ENCODE measurements around the gene KDM4B.

KDM4B gene

DNA sequence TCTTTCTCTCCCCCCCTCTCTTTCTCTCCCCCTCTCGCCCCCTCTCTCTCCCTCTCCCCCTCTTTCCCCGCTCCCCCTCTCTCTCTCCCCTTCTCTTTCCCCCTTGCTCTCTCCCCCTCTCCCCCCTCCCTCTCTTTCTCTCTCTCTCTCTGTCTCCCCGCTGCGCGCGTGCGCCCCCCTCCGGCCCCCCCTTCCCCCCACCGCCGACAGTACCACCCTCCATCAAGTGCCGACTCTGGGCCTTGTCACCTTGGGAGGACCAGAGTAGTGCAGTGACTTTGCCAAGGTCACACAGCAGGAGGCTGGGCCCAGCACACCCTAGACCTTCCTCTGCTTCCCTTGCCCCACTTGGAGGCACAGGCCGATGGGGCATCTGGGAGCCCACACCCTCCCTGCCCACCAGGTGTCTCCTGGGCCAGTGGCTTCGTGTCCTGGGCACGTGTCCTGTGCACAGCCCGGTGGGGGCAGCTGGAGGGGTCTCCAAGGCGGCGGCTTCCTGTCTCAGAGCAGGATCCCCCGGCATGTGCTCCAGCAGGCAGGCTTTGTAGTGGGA, 121.6 kb downstream of the KDM4B start:
- Histone ChIP-seq H3K27me3 (replicated peaks; ENCODE audit: control insufficient read depth, insufficient read depth, low read length) (no peaks in the 10 kb centered on the region), H3K9me3 (ENCODE audit: control insufficient read depth, low read length) (no peaks in the 10 kb centered on the region), H3K4me1 (ENCODE audit: control insufficient read depth, insufficient read depth, low read length) (peaks cover 23% of the 10 kb centered on the region), H3K9ac (ENCODE audit: low read length) (peak overlapping the region; percentile 52), H3K36me3 (ENCODE audit: control insufficient read depth, insufficient read depth, low read length, severe bottlenecking) (peaks cover 32% of the 10 kb centered on the region), H3K4me3 (ENCODE audit: low read length) (peak overlapping the region; percentile 1)
- DNase-seq (ENCODE audit: low read depth), result no peak

DNA sequence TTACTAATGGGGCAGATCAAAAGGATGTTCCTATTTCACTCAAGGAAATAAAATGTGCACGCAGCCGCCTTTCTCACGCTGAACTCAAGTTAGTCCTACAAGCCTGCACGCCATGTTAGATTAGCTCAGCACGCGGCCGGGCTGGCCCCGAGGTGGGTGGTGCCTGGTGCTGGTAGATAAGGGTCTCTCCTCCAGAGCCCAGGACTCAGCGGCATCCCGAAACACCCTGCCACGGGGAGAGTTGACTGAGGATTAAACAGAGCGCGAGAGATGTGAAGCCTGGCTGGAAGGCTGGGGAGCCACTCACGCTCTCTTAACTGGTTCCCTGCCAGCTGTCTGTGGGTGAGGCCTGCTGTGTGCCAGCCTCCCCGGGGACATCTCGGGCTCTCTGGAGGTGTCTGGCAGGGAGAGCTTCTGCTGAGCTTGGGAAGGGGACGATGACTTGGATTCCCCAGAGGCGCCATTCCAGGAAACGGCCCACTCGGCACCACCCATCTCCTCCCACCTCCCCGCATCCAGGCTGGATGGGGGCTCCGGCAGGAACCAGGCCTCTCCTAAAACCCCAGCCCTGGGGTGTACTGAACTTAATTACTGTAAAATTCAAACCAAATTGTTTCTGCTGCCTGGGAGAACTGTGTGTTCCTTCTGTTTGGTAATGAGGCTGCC, 122.2 kb downstream of the KDM4B start:
- DNase-seq (ENCODE audit: low read depth), result peak; percentile 46
- peak overlapping the region; percentile 1 for H3K4me3 ChIP-seq (ENCODE audit: low read length)
- peak overlapping the region; percentile 52 for H3K9ac ChIP-seq (ENCODE audit: low read length)
- peaks cover 23% of the 10 kb centered on the region for H3K4me1 ChIP-seq (ENCODE audit: control insufficient read depth, insufficient read depth, low read length)
- H3K9me3 ChIP-seq (ENCODE audit: control insufficient read depth, low read length), result no peaks in the 10 kb centered on the region
- H3K27me3 ChIP-seq (replicated peaks; ENCODE audit: control insufficient read depth, insufficient read depth, low read length), result no peaks in the 10 kb centered on the region
- peaks cover 32% of the 10 kb centered on the region for H3K36me3 ChIP-seq (ENCODE audit: control insufficient read depth, insufficient read depth, low read length, severe bottlenecking)

DNA sequence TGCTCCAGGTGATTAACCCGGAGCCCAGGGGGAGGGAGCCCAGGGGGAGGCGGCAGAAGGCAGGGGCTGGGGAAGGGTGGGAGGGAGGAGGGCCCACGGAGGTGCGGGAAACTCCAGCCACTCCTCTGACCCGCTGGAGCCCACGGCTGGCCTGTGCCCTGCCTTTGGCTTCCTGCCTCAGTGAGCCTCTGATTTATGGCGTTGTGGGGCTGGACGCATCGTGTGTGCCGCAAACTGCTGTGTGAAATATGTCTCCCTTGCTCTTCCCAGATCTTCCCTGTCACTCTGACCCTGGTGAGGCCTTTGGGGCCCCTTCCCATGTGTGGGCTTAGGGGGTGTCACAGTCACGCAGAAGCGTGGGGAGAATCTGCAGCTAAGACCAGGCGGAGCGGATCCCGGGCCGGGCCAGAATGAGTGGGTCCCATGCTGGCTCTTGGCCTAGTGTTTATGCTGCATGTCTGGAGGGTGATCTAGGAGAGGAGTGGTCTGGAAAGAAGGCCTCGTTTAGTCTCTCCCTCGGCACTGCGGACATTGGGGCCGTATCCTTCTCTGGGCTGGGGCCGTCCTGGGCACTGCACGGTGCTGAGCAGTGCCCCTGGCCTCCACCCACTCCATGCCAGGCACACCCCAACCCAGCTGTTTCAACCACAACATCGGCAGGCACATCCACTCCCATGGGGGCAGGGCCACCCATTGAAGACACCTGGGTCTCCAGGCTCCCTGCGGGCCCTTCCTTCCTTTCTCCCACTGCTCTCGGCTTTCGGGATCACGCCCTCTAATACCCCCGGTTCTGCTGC, 123.0 kb downstream of the KDM4B start:
- Histone ChIP-seq H3K9me3 (ENCODE audit: control insufficient read depth, low read length) (no peaks in the 10 kb centered on the region), H3K27me3 (replicated peaks; ENCODE audit: control insufficient read depth, insufficient read depth, low read length) (no peaks in the 10 kb centered on the region), H3K4me3 (ENCODE audit: low read length) (no peak overlapping the region), H3K36me3 (ENCODE audit: control insufficient read depth, insufficient read depth, low read length, severe bottlenecking) (peaks cover 27% of the 10 kb centered on the region), H3K9ac (ENCODE audit: low read length) (peak overlapping the region; percentile 52), H3K4me1 (ENCODE audit: control insufficient read depth, insufficient read depth, low read length) (peaks cover 23% of the 10 kb centered on the region)
- DNase-seq (ENCODE audit: low read depth), result no peak

DNA sequence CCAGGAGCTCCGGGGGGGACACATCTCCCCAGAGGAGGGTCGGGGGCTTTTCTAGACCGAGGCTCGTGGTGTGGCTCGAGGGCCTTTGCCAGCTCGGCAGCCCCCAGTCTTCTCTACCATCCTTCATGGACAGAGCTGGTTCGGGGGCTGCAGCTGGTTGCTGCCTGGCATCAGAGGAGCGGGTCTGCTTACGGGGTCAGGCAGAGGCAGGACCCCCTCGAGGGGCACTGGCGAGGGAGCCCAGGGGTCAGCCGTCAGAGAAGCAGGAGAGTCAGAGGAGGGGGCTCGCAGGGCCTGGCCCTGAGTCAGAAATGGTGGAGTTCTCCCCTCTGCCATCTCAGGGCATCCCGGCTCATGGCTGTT, 123.5 kb downstream of the KDM4B start:
- no peaks in the 10 kb centered on the region for H3K9me3 ChIP-seq (ENCODE audit: control insufficient read depth, low read length)
- no peak overlapping the region for H3K4me3 ChIP-seq (ENCODE audit: low read length)
- H3K4me1 ChIP-seq (ENCODE audit: control insufficient read depth, insufficient read depth, low read length), result peaks cover 23% of the 10 kb centered on the region
- DNase-seq (ENCODE audit: low read depth), result no peak
- H3K27me3 ChIP-seq (replicated peaks; ENCODE audit: control insufficient read depth, insufficient read depth, low read length), result no peaks in the 10 kb centered on the region
- H3K36me3 ChIP-seq (ENCODE audit: control insufficient read depth, insufficient read depth, low read length, severe bottlenecking), result peaks cover 23% of the 10 kb centered on the region
- no peak overlapping the region for H3K9ac ChIP-seq (ENCODE audit: low read length)

DNA sequence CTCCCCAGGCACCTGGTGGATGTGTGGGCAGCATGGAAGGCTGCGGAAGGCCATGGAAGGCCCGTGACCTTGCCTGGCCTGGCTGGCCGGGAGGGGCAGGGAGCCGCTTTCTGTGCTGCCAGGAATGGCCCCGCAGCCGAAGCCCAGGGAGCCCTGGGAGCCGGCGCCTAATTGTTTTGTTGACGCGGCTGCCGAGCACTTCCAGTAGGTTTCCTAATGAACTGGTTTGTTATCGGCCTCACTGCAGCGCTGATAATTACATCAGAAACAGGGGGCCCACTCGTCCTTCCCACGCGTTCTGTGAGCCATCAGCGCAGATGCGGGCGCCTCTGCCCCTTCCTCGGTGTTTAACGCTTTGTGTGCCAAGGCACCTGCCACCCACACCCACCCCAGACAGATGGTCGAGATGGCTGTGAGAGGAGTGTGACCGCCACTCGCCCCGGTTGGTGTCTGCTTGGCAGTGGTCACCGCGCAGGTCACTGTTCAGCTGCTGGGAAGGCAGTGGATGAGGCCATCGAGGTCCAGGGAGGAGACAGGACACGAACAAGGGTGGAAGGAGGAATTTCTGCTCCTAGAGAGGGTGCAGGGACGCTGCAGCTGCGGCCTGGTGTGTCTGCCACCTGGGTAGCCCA, 124.5 kb downstream of the KDM4B start:
- Histone ChIP-seq H3K9ac (ENCODE audit: low read length) (no peak overlapping the region), H3K4me3 (ENCODE audit: low read length) (no peak overlapping the region), H3K36me3 (ENCODE audit: control insufficient read depth, insufficient read depth, low read length, severe bottlenecking) (peaks cover 17% of the 10 kb centered on the region), H3K9me3 (ENCODE audit: control insufficient read depth, low read length) (no peaks in the 10 kb centered on the region), H3K4me1 (ENCODE audit: control insufficient read depth, insufficient read depth, low read length) (peaks cover 23% of the 10 kb centered on the region), H3K27me3 (replicated peaks; ENCODE audit: control insufficient read depth, insufficient read depth, low read length) (no peaks in the 10 kb centered on the region)
- no peak for DNase-seq (ENCODE audit: low read depth)

DNA sequence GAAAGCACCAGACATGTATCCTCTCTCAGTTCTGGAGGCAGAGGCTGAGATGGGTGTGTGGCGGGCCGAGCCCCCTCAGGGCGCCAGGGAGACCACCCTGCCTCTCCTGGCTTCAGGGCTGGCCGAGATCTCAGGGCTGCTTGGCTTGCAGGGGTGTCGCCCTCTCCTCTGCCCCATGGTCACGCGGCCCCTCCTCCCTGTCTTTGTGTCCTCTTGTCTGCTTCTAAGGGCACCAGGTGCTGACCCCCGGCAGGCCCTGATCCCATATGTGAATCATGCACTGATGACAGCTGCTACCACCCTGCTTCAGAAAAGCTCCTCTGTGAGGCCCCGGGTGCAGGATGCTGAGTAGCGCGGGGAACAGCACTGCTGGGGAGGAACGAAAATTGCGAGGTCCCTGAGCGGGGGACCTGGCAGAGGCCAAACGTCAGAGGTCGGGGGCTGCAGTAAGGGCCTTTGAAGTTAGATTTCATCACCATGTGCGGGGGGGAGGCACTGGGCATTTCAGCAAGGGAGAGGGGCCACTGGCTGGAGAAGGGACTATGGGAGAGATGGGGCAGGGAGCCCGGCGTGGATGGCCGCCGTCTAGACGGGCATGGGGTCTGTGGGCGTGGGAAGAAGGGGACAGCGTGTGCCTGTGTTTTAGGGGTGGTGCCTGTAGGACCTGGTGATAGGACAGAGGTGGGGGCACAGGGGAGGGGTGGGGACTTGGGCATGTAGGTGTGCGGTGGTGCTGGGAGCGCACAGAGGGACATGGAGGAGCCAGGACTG, 125.2 kb downstream of the KDM4B start:
- H3K4me1 ChIP-seq (ENCODE audit: control insufficient read depth, insufficient read depth, low read length), result peaks cover 23% of the 10 kb centered on the region

DNA sequence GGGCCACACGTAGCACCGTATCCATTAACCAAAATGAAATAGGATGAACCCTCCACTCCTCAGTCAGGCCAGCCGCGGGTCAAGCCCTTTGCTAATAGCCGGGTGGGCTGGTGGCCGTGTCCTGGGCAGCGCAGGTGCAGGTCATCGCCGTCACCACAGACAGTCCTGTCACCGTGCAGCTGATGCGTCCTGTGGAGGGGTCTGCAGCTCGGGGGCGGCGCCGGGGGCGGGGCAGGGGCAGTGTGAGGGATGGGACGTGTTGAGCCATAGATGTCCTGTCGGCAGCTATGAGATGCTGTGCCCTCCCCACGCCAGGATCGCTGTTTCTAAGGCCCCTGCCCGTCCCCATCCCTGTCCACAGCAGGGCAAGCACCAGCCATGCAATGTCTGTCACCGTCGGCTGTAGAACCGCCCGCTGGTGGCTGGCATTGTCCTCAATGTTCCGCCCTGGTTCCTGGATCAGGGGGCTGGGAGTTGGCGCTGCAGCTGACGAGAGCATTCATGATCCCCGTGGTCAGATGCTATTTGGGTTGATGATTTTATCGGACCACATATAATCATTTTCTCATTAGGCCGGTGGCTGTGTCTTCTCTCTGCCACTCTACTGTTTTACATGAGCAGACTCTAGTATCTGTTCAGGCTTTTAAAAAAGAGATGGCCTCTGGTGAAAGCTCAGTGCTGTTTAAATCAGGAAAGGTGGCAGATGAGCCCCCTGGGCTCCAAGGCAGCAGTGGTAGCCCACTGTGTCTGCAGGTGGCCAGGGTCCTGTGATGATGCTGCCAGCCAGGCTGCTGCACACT, 126.1 kb downstream of the KDM4B start:
- H3K36me3 ChIP-seq (ENCODE audit: control insufficient read depth, insufficient read depth, low read length, severe bottlenecking), result peaks cover 26% of the 10 kb centered on the region
- no peaks in the 10 kb centered on the region for H3K27me3 ChIP-seq (replicated peaks; ENCODE audit: control insufficient read depth, insufficient read depth, low read length)
- DNase-seq (ENCODE audit: low read depth), result no peak
- H3K4me3 ChIP-seq (ENCODE audit: low read length), result no peak overlapping the region
- H3K4me1 ChIP-seq (ENCODE audit: control insufficient read depth, insufficient read depth, low read length), result peaks cover 23% of the 10 kb centered on the region
- no peak overlapping the region for H3K9ac ChIP-seq (ENCODE audit: low read length)
- peaks cover 11% of the 10 kb centered on the region for H3K9me3 ChIP-seq (ENCODE audit: control insufficient read depth, low read length)

More for the DNA sequence above, 125.2 kb downstream of the KDM4B start:
- Histone ChIP-seq H3K27me3 (replicated peaks; ENCODE audit: control insufficient read depth, insufficient read depth, low read length) (no peaks in the 10 kb centered on the region), H3K4me3 (ENCODE audit: low read length) (no peak overlapping the region), H3K9me3 (ENCODE audit: control insufficient read depth, low read length) (peaks cover 3% of the 10 kb centered on the region), H3K36me3 (ENCODE audit: control insufficient read depth, insufficient read depth, low read length, severe bottlenecking) (peaks cover 19% of the 10 kb centered on the region), H3K9ac (ENCODE audit: low read length) (no peak overlapping the region)
- DNase-seq (ENCODE audit: low read depth), result no peak

DNA sequence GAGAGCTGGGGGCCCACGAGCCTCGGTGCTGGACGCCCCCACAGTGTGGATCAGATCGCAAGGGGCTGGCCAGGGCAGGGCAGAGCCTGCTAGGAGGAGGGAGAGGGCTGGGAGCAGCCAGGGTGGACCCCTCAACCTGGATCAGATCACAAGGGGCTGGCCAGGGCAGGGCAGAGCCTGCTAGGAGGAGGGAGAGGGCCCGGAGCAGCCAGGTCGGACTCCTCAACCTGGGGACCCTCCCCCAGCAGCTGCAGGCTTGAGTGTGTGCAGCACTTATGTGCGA, 126.6 kb downstream of the KDM4B start:
- H3K4me1 ChIP-seq (ENCODE audit: control insufficient read depth, insufficient read depth, low read length), result peaks cover 23% of the 10 kb centered on the region
- no peak for DNase-seq (ENCODE audit: low read depth)
- peaks cover 14% of the 10 kb centered on the region for H3K9me3 ChIP-seq (ENCODE audit: control insufficient read depth, low read length)
- H3K36me3 ChIP-seq (ENCODE audit: control insufficient read depth, insufficient read depth, low read length, severe bottlenecking), result peaks cover 29% of the 10 kb centered on the region
- no peaks in the 10 kb centered on the region for H3K27me3 ChIP-seq (replicated peaks; ENCODE audit: control insufficient read depth, insufficient read depth, low read length)
- H3K9ac ChIP-seq (ENCODE audit: low read length), result no peak overlapping the region
- H3K4me3 ChIP-seq (ENCODE audit: low read length), result no peak overlapping the region

DNA sequence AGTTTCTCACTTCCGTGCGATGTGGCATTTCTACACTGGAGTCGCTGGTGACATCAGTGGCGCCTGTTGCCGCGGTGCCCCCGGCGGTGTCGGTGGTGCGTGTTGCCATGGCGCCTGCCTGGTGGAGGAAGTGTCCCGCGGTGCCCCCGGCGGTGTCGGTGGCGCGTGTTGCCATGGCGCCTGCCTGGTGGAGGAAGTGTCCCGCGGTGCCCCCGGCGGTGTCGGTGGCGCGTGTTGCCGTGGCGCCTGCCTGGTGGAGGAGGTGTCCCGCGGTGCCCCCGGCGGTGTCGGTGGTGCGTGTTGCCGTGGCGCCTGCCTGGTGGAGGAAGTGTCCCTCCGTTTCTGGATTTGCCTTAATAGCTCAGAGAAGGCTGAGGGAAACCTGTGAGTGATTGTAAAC, 127.6 kb downstream of the KDM4B start:
- Histone ChIP-seq H3K36me3 (ENCODE audit: control insufficient read depth, insufficient read depth, low read length, severe bottlenecking) (peaks cover 29% of the 10 kb centered on the region), H3K4me3 (ENCODE audit: low read length) (no peak overlapping the region), H3K4me1 (ENCODE audit: control insufficient read depth, insufficient read depth, low read length) (peaks cover 13% of the 10 kb centered on the region), H3K27me3 (replicated peaks; ENCODE audit: control insufficient read depth, insufficient read depth, low read length) (no peaks in the 10 kb centered on the region), H3K9me3 (ENCODE audit: control insufficient read depth, low read length) (peaks cover 14% of the 10 kb centered on the region), H3K9ac (ENCODE audit: low read length) (no peak overlapping the region)
- DNase-seq (ENCODE audit: low read depth), result no peak

DNA sequence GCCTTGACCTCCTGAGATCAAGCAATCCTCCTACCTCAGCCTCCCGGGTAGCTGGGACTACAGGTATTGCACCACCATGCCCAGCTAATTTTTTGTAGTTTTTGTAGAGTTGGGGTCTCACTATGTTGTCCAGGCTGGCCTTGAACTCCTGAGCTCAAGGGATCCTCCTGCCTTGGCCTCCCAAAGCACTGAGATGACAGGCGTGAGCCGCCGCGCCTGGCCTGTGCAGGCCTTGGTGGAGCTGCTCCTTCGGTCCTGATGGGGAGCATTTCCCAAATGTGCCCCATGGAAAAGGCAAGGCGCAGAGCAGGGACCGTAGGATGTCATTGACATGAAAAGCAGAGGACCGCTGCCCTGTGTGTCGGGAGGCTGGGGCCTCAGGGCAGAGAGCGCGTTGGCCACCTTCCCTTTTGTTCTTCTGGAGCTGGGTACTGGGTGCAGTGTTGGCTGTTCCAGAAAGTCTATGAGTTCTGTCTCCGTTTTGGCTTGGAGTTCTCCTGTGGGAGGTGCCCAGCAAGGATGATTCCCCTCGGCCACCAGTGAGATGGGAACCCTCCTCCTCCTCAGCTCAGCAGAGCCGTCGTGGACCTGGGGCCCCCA, 128.5 kb downstream of the KDM4B start:
- Histone ChIP-seq H3K4me3 (ENCODE audit: low read length) (no peak overlapping the region), H3K9ac (ENCODE audit: low read length) (no peak overlapping the region), H3K27me3 (replicated peaks; ENCODE audit: control insufficient read depth, insufficient read depth, low read length) (no peaks in the 10 kb centered on the region), H3K4me1 (ENCODE audit: control insufficient read depth, insufficient read depth, low read length) (peaks cover 5% of the 10 kb centered on the region), H3K36me3 (ENCODE audit: control insufficient read depth, insufficient read depth, low read length, severe bottlenecking) (peaks cover 29% of the 10 kb centered on the region), H3K9me3 (ENCODE audit: control insufficient read depth, low read length) (peaks cover 14% of the 10 kb centered on the region)
- no peak for DNase-seq (ENCODE audit: low read depth)

Measured in adipocyte (in vitro differentiated cells).